GM19397 (cell line): ENCODE measurements around the gene THSD7A.

Source experiments
- ATAC-seq: cut with Tn5 transposase; IDR thresholded peaks from one replicate; pipeline ENCODE4 v1.9.1; 2021; ENCODE audit warnings: mild to moderate bottlenecking, moderate library complexity; ENCODE audit not compliant: unreplicated experiment

The THSD7A gene

GRCh38 chr7:11648980-11649379, 183.0 kb downstream of the THSD7A start:
- no peak for ATAC-seq

GRCh38 chr7:11648101-11648500, 183.9 kb downstream of the THSD7A start:
- no peak for ATAC-seq

GRCh38 chr7:11642841-11643240, 189.2 kb downstream of the THSD7A start:
- ATAC-seq: no peak

- no peak for ATAC-seq
These were observed 189.7 kb downstream of the THSD7A start for GRCh38 chr7:11642276-11642675.

GRCh38 chr7:11638011-11638774, 193.8 kb downstream of the THSD7A start:
- ATAC-seq: no peak

GRCh38 chr7:11636274-11636673, 195.7 kb downstream of the THSD7A start:
- no peak for ATAC-seq

GRCh38 chr7:11633310-11633709, 198.7 kb downstream of the THSD7A start:
- no peak for ATAC-seq

- ATAC-seq: no peak
These were observed 201.6 kb downstream of the THSD7A start for GRCh38 chr7:11630355-11630754.

GRCh38 chr7:11625669-11626068, 206.3 kb downstream of the THSD7A start:
- no peak for ATAC-seq

- no peak for ATAC-seq
These were observed 208.8 kb downstream of the THSD7A start for GRCh38 chr7:11623093-11623678.

- ATAC-seq: no peak
These were observed 211.4 kb downstream of the THSD7A start for GRCh38 chr7:11620406-11621253.

- no peak for ATAC-seq
These were observed 215.5 kb downstream of the THSD7A start for GRCh38 chr7:11616466-11616865.

- no peak for ATAC-seq
These were observed 216.8 kb downstream of the THSD7A start for GRCh38 chr7:11615174-11615573.

GRCh38 chr7:11613292-11613930, 218.6 kb downstream of the THSD7A start:
- peak; percentile 72 for ATAC-seq

GRCh38 chr7:11612737-11613136, 219.3 kb downstream of the THSD7A start:
- ATAC-seq: no peak

GRCh38 chr7:11609096-11609670, 222.8 kb downstream of the THSD7A start:
- ATAC-seq: no peak

- no peak for ATAC-seq
These were observed 224.3 kb downstream of the THSD7A start for GRCh38 chr7:11607686-11608085.

- ATAC-seq: no peak
These were observed 226.2 kb downstream of the THSD7A start for GRCh38 chr7:11605749-11606148.

GRCh38 chr7:11604505-11604904, 227.5 kb downstream of the THSD7A start:
- no peak for ATAC-seq

- no peak for ATAC-seq
These were observed 230.2 kb downstream of the THSD7A start for GRCh38 chr7:11601761-11602160.

GRCh38 chr7:11593322-11593721, 238.7 kb downstream of the THSD7A start:
- no peak for ATAC-seq
